Occipital lobe (tissue), 2 donors: Measurements from ENCODE around the gene APOBR. TPM values are rescaled to one million over a fixed set of nuclear protein-coding genes. Genes with fewer than 3 reads are reported as not detected.
"Not testable (repeated sequence)": the region's sequence is repeated elsewhere in the genome, so short reads cannot be mapped to it uniquely, and the experiment has no call there.

Experiments
- DNase-seq: peaks from one replicate; lab custom pipeline; 2025; lab: John Stamatoyannopoulos, UW
- total RNA-seq: library from RNA; depleted of rRNA; stranded (reverse); fragments of >200 nt; gene quantifications from one replicate; pipeline ENCODE4 v1.2.3, GENCODE V29; 2014

APOBR gene
- not detected for total RNA-seq

DNA sequence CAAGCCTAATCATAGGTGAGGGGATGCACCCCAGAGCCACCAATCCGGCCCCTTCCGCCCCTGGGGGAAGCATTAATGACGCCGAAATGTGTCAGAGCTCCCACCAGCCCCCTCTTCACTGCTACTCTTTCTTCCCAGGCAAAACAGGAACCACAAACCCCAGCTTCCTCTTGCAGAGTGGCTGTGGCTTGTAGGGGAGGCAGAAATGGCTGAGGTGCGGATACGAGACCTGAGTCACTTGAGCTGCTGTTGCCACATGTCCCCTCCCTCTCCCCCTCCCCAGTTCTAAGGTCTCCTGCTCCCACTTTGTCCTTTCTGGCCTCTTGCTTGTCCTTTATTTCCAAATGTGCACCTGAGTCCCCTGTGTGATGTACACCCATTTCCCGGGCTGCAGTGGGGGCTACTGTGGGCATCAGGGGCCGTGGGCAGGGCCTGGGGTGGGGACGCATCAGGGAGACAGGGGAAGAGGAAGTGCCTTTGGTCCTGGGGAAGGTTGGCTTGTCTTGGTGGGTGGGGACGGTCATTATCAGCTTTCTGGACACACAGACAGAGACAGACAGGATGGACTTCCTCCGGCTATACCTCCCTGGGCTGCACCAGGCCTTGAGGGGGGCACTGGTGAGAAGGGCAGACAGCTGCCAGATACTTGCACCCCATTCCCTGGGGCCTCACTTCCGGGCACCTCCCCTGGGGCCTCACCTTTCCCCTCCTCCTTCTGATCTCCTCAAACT is at the start of gene APOBR:
TSS of gene APOBR (plus strand) at position 523 of the 731 bp plus-strand sequence. CDS start at position 562, 39 bp downstream.
- DNase-seq = no peak

DNA sequence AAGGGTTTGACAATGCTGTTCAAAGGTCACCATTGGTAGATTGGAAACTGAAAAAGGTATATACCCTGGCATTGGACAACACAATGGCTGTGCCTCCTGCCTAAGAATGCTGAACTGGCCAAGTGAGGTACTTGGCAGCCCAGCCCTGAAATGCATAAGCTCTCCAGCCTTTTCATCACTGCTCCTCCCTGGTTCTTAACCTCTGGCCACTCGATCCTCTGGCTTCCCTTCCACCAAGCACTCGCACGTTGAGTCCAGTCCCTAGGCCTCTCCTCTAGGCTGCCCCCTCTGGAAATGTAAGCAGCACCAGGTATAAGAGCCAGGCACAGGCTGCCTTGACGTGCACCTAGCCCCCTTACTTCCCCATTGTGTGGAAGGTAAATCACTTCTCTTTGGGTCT is 48.1 kb upstream of the APOBR start:
- DNase-seq = not testable (repeated sequence)

DNA sequence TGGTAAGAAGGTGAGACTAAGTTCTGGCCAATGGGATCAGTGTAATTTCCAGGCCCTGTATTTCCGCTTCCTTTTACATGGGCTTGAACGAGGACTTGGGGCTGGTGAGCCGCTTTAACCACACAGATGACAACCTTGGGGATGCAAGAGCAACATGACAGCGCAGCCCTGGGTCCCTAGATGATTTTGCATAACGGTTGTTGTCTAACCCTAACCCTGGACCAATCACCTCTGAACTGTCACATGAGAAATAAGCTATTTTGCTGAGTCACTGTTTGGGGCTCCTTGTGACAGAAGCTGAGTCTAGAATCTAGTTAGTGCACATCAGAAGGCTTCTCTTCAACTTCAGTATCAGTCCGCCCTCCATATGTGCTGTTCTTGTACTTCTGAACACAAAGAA is 47.4 kb upstream of the APOBR start:
- DNase-seq = not testable (repeated sequence)

DNA sequence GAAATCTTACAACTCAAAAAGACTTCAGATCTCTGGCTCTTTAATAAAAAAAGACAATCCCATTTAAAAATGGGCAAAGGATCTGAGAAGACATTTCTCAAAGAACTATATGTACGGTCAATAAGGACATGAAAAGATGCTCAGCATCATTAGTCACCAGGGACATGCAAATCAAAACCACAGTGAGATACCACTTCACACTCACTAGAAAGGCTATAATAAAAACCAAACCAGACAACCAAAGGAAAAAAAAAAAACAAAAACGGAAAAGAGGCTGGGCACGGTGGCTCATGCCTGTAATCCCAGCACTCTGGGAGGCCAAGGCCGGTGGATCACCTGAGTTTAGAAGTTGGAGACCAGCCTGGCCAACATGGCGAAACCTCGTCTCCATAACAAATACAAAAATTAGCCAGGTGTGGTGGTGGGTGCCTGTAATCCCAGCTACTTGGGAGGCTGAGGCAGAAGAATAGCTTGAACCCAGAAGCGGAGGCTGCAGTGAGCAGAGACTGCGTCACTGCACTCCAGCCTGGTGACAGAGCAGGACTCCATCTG is 20.7 kb upstream of the APOBR start:
- DNase-seq = no peak

- no peak for DNase-seq
Measured at GRCh38 chr16:28475221-28475620, 19.2 kb upstream of the APOBR start.

- DNase-seq = no peak
Measured at GRCh38 chr16:28477311-28477920, 17.0 kb upstream of the APOBR start.

- no peak for DNase-seq
Measured at GRCh38 chr16:28478506-28479180, 15.8 kb upstream of the APOBR start.

GRCh38 chr16:28482026-28482425 is 12.4 kb upstream of the APOBR start:
- no peak for DNase-seq

DNA sequence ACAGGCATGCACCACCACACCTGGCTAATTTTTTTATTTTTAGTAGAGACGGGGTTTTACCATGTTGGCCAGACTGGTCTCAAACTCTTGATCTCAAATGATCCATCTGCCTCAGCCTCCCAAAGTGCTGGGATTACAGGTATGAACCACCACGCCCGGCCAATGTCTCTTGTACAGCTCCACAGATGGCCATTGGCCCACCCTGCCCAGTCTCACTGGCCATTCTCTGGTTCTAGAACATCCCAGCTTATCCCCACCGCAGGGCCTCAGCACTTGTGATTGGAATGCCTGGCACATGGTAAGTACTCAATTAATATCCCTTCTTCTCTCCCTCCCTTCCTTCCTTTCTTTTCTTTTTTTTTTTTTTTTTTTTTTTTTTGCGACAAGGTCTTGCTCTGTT is 11.1 kb upstream of the APOBR start:
- DNase-seq = not testable (repeated sequence)

DNA sequence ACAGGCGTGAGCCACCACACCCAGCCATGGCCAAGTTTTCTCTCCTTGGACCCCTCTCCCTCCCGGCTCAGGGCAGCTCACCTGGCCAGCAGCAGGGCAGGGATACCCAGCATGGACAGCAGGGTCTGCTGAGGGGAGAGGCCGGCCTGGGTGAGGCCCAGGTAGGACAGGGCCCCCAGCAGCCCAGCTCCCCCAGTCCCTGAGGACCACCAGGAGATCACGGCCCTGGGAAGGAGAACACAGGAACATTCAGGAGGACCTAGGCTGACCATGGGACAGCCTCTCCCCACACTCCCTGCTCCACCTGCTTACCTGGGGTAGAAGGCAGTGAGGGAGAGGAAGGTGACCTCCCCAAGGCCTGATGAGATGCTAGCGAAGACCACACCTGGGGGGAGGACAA is 8.2 kb upstream of the APOBR start:
- no peak for DNase-seq

DNA sequence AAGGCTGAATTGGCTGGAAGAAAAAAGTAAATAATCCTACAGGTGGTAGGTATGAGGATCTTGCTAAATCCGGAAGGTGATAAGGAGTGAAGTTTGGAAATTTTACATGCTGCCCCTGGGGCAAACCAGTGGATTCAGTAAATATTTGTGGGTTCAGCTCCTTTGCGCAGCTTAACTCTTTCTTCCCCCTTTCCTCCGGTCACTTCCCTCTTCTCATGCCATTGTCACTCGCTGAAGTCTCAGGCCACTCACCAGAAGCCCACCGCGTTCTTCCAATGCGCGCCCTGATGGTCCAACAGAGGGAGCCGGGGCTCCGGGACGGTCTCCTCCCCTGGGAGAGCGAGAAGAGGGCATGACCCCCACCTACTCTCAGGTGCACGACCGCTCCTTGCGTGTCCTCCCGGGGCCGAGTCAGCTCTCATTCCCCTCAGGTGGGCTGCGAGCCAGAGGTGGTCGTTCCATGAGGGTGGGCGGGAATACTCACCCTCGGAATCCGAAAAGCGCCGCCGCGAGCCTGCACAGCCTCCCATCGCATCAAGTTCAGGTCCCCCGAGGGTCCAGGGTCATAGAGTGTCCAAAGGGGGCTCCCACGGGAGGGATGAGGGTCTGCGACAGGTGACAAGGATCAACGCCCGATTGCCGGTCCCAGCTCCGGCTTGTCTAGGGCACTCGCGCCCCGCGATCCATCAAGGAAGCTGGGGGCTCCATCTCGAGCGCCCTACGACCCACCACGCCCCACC is 3.0 kb upstream of the APOBR start:
- DNase-seq = no peak

- peak; percentile 87 for DNase-seq
Measured at GRCh38 chr16:28491970-28492474, 2.4 kb upstream of the APOBR start, which contains the start of gene CLN3. TSS of gene CLN3 (minus strand) at chr16:28492074. CDS start at chr16:28491759, 315 bp downstream.

DNA sequence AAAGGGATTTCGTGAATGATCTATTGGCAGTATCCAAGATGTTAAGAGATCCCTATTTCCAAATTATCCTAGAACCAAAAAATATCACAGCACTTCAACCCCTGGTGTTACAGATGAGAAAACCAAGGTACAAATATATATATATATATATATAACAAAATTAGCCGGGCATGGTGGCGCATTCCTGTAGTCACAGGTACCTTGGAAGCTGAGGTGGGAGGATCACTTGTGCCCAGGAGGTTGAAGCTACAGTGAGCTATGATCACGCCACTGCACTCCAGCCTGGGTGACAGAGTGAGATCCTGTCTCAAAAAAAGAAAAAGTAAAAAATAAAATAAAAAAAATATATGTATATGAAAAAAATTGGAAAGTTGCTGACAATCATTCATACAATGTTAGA is 1.9 kb upstream of the APOBR start:
- no peak for DNase-seq

GRCh38 chr16:28495098-28495793 is 803 bp downstream of the APOBR start:
- DNase-seq = no peak

GRCh38 chr16:28495795-28496749 is 1.6 kb downstream of the APOBR start:
- DNase-seq = no peak

DNA sequence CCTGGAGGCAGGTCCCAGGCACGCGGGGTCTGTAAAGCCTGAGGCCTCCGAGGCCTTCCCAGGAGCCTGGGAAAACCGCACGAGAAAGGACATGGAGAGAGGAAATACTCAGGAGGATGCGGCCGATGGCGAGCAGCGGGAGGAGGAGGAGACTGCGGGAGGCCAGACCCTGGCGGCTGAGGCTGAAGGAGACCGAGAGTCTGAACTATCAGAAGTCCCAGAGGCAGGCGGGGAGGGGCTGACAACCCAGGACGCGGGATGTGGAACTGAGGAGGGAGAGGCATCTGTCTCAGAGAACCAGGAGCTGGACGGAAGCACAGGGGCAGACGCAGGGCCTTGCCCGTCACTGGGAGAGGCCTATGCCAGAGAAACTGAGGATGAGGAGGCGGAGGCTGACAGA is 2.4 kb downstream of the APOBR start:
- no peak for DNase-seq

GRCh38 chr16:28497386-28497785 is 2.9 kb downstream of the APOBR start:
- no peak for DNase-seq

DNA sequence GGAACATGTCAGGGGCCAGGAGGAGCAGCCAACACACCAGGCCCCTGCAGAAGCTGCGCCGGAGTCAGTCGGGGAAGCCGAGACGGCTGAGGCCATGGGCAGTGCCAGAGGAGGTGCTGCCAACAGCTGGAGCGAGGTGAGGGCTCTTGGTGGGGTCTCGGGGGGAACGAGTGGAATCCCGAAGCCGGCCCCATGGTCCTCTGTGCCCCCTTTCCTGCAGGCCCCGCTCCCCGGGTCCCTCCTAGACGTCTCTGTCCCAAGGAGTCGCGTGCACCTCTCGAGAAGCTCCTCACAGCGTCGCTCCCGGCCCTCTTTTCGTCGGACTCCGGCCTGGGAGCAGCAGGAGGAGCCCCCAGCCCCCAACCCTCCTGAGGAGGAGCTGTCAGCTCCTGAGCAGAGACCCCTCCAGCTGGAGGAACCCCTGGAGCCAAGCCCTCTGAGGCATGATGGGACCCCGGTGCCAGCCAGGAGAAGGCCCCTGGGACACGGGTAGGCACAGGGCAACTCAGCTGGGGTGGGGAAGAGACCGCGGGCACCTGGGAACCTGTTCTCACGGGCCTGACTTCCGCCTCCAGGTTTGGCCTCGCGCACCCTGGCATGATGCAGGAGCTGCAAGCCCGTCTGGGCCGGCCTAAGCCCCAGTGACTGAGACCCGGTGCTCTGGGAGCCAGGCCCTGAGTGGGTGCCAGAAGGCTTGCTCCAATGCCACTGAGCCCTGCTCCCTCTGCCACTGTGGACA is 3.6 kb downstream of the APOBR start:
- no peak for DNase-seq
